Measurements from ENCODE around the gene SPINK9.
"Not testable (repeated sequence)": the region's sequence is repeated elsewhere in the genome, so short reads cannot be mapped to it uniquely, and the experiment has no call there.

The SPINK9 gene

GRCh38 chr5:148335259-148335658, at the start of gene SPINK9:
TSS of gene SPINK9 (plus strand) at chr5:148335559. CDS start at chr5:148335614, 55 bp downstream.
- no peak for ATAC-seq

GRCh38 chr5:148290271-148291195, 44.8 kb upstream of the SPINK9 start:
- DNase-seq, result no peak

More at GRCh38 chr5:148335259-148335658, at the start of gene SPINK9:
- DNase-seq, result no peak

GRCh38 chr5:148297731-148298130, 37.6 kb upstream of the SPINK9 start:
- no peak for DNase-seq
- ATAC-seq, result no peak

More at GRCh38 chr5:148290271-148291195, 44.8 kb upstream of the SPINK9 start:
- ATAC-seq, result no peak

- ATAC-seq (no peak), DNase-seq (no peak)
Measured at GRCh38 chr5:148306446-148306845, 28.9 kb upstream of the SPINK9 start.

GRCh38 chr5:148309019-148309418, 26.3 kb upstream of the SPINK9 start:
- DNase-seq, result no peak
- no peak for ATAC-seq

- no peak for ATAC-seq
- no peak for DNase-seq
Measured at GRCh38 chr5:148309746-148310145, 25.6 kb upstream of the SPINK9 start.

GRCh38 chr5:148311484-148311883, 23.9 kb upstream of the SPINK9 start:
- ATAC-seq (no peak), DNase-seq (no peak)

- no peak for DNase-seq
- peak; percentile 32 for ATAC-seq
Measured at GRCh38 chr5:148312153-148312552, 23.2 kb upstream of the SPINK9 start, which contains the start of gene SPINK7. TSS of gene SPINK7 (plus strand) at chr5:148312423. CDS start at chr5:148312484, 61 bp downstream.

- ATAC-seq, result no peak
- DNase-seq, result no peak
Measured at GRCh38 chr5:148314187-148314586, 21.2 kb upstream of the SPINK9 start.

- no peak for DNase-seq
- no peak for ATAC-seq
Measured at GRCh38 chr5:148314731-148315130, 20.6 kb upstream of the SPINK9 start.

GRCh38 chr5:148320011-148320963, 15.1 kb upstream of the SPINK9 start:
- DNase-seq, result peak; percentile 4
- not testable (repeated sequence) for ATAC-seq

- ATAC-seq (no peak), DNase-seq (no peak)
Measured at GRCh38 chr5:148333262-148333849, 2.0 kb upstream of the SPINK9 start.

- DNase-seq, result no peak
- no peak for ATAC-seq
Measured at GRCh38 chr5:148336704-148337435, 1.5 kb downstream of the SPINK9 start.

- ATAC-seq (no peak), DNase-seq (no peak)
Measured at GRCh38 chr5:148342371-148343045, 7.1 kb downstream of the SPINK9 start.

GRCh38 chr5:148343046-148343407, 7.7 kb downstream of the SPINK9 start:
- no peak for ATAC-seq
- DNase-seq, result no peak

- ATAC-seq, result no peak
- no peak for DNase-seq
Measured at GRCh38 chr5:148343603-148344487, 8.5 kb downstream of the SPINK9 start.

GRCh38 chr5:148347706-148348105, 12.3 kb downstream of the SPINK9 start:
- DNase-seq (no peak), ATAC-seq (no peak)

- no peak for DNase-seq
- ATAC-seq, result no peak
Measured at GRCh38 chr5:148352696-148353095, 17.3 kb downstream of the SPINK9 start.

GRCh38 chr5:148353634-148354033, 18.3 kb downstream of the SPINK9 start:
- DNase-seq, result no peak
- ATAC-seq, result no peak

GRCh38 chr5:148364343-148364742, 29.0 kb downstream of the SPINK9 start:
- ATAC-seq, result no peak
- DNase-seq, result no peak
